ENCODE data around the gene CDH2.

DNA sequence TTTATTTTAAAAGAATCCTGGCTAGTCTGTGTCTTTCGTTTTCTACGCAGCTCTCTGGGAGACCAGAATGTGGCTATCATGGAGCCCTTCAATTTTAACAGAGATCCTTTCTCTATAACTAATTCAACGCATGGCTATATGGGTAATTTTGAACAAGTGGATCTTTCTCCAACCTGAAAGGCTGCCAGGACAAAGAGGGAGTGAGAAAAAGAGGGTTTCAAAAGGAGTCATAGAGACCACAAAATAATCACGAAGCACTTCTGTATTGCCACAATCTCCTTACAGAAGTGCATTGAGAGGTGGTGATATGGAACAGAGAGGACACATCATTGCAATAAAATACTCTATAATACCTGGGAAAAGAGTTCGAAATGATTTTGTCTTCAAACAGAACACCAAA, 21.7 kb upstream of the CDH2 start:
- no peak for TF ChIP-seq CTCF (IDR thresholded peaks at IDR 0.05; ENCODE audit: poor library complexity, severe bottlenecking)
- TF ChIP-seq EZH2 (IDR thresholded peaks at IDR 0.05; ENCODE audit: borderline replicate concordance, insufficient read depth, low read length, poor library complexity, severe bottlenecking) = no peak
- TF ChIP-seq, protein P1, sequence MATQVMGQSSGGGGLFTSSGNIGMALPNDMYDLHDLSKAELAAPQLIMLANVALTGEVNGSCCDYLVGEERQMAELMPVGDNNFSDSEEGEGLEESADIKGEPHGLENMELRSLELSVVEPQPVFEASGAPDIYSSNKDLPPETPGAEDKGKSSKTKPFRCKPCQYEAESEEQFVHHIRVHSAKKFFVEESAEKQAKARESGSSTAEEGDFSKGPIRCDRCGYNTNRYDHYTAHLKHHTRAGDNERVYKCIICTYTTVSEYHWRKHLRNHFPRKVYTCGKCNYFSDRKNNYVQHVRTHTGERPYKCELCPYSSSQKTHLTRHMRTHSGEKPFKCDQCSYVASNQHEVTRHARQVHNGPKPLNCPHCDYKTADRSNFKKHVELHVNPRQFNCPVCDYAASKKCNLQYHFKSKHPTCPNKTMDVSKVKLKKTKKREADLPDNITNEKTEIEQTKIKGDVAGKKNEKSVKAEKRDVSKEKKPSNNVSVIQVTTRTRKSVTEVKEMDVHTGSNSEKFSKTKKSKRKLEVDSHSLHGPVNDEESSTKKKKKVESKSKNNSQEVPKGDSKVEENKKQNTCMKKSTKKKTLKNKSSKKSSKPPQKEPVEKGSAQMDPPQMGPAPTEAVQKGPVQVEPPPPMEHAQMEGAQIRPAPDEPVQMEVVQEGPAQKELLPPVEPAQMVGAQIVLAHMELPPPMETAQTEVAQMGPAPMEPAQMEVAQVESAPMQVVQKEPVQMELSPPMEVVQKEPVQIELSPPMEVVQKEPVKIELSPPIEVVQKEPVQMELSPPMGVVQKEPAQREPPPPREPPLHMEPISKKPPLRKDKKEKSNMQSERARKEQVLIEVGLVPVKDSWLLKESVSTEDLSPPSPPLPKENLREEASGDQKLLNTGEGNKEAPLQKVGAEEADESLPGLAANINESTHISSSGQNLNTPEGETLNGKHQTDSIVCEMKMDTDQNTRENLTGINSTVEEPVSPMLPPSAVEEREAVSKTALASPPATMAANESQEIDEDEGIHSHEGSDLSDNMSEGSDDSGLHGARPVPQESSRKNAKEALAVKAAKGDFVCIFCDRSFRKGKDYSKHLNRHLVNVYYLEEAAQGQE (IDR thresholded peaks at IDR 0.05; ENCODE audit: borderline replicate concordance) = no peak
- TF ChIP-seq EP300 (conservative IDR thresholded peaks at IDR 0.05; ENCODE audit: poor library complexity, severe bottlenecking) = no peak
- no peak for TF ChIP-seq RAD21 (conservative IDR thresholded peaks at IDR 0.05)
- no peak for TF ChIP-seq TAF1 (IDR thresholded peaks at IDR 0.05; ENCODE audit: low read depth)
- no peak for TF ChIP-seq POLR2AphosphoS5 (IDR thresholded peaks at IDR 0.05)
